ENCODE results near the gene AGRN. TPM values are rescaled to one million over a fixed set of nuclear protein-coding genes. Genes with fewer than 3 reads are reported as not detected.

AGRN gene
- polyA plus RNA-seq, 3 donors = 0.06 to 4.7 (median 0.43) TPM

DNA sequence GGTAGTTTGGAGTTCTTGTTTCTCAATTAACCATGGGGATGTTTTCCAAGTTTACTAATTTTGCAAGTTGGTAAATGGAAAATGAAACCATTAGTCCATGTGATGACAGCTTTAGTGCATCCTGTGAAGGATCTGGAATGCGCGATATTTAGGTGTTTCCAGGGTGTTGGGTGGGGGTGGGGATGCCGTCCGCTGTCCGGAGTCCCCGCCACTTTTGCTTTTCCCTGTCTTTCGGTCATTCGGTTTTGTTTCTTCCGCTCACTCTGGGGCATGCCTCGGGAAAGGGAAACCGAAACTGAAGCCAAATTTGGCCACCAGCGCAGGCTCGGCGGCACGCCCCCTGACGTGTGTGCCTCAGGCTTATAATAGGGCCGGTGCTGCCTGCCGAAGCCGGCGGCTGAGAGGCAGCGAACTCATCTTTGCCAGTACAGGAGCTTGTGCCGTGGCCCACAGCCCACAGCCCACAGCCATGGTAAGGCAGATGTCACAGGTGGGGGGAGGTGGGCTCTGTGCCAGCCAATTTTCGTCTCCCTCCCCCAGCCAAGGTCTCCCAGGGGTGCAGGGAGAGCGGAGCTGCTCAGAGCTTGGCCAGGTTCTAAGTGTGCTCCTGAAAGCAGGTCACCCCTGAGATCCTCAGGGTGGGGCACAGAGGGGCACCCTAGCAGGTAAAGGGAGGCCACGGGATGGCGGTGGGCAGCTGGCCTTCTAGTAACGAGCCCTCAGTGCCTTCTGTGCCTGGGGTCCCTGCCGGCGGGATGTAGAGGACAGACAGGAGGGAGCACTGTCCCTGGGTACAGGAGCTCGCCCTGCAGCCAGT is 6.6 kb upstream of the AGRN start, which contains the start of gene ISG15:
Gene ISG15, plus strand, starts transcription at position 393 of the 817 bp plus-strand sequence. Its CDS starts 77 bp downstream, at position 470.
- no peak for TF ChIP-seq CTCF (IDR thresholded peaks at IDR 0.05)
- peak; percentile 81 to 88 (median 86) for DNase-seq
- H3K9me3 ChIP-seq (replicated peaks in 1 of 2; ENCODE audit: control insufficient read depth in 1 of 2, insufficient read depth in 1 of 2, low read length in 2 of 2) = no peaks in the 10 kb centered on the region
- H3K27ac Mint-ChIP-seq = peak within 1 kb of the TSS; percentile 91 to 97 (median 95)
- peaks cover 22% of the 10 kb centered on the region for H3K4me1 Mint-ChIP-seq
- H3K27ac ChIP-seq (ENCODE audit: low read depth in 1 of 2, low read length in 2 of 2) = peak within 1 kb of the TSS; percentile 66 to 94
- peak within 1 kb of the TSS; percentile 75 for H3K9ac ChIP-seq (ENCODE audit: insufficient read depth, low read length, poor library complexity, severe bottlenecking)
- H3K36me3 Mint-ChIP-seq = no peaks in the 10 kb centered on the region
- H3K27me3 Mint-ChIP-seq (ENCODE audit: low read depth in 3 of 3) = peaks cover 12 to 24% (median 15%) of the 10 kb centered on the region in 3 donors
- H3K9me3 Mint-ChIP-seq = peaks cover 0 to 7% (median 4%) of the 10 kb centered on the region in 7 donors
- peaks cover 16 to 27% of the 10 kb centered on the region in 2 donors for H3K4me1 ChIP-seq (ENCODE audit: control insufficient read depth in 1 of 2, insufficient read depth in 2 of 2, low read length in 2 of 2)
- H3K4me2 ChIP-seq (replicated peaks; ENCODE audit: extremely low read depth, low read length, poor library complexity, severe bottlenecking) = peak within 1 kb of the TSS; percentile 83
- no peaks in the 10 kb centered on the region for H3K36me3 ChIP-seq (replicated peaks in 1 of 2; ENCODE audit: control insufficient read depth in 1 of 2, insufficient read depth in 2 of 2, low read length in 2 of 2)
- H2AFZ ChIP-seq (ENCODE audit: insufficient read depth, low read depth, low read length, poor library complexity, severe bottlenecking) = peak within 1 kb of the TSS; percentile 92
- H3K27me3 ChIP-seq (ENCODE audit: control insufficient read depth in 2 of 2, insufficient read depth in 2 of 2, low read length in 2 of 2) = no peaks in the 10 kb centered on the region
- H3K4me3 ChIP-seq (replicated peaks in 1 of 3; ENCODE audit: low read depth in 2 of 3, low read length in 3 of 3) = peak within 1 kb of the TSS; percentile 60 to 98 (median 93)
- H3K4me3 Mint-ChIP-seq = peak within 1 kb of the TSS; percentile 91 to 96
- 6% methylated on average over 25 of the region's 30 CpGs for WGBS (ENCODE audit: insufficient coverage)
- no peaks in the 10 kb centered on the region for H3K79me2 ChIP-seq (ENCODE audit: insufficient read depth, low read length)
- intact Hi-C loops (cut with micrococcal nuclease) = loop anchor here in 1 of 2 donors (10.0 kb wide), 1 partner anchor 361 kb away; the partner anchor contains the start of gene AURKAIP1
- H4K20me1 ChIP-seq (ENCODE audit: insufficient read depth, low read length) = no peaks in the 10 kb centered on the region

- DNase-seq = no peak
- peak overlapping the region; percentile 91 to 96 for H3K4me3 Mint-ChIP-seq
- H3K4me1 Mint-ChIP-seq = peaks cover 20% of the 10 kb centered on the region
- no peaks in the 10 kb centered on the region for H3K36me3 Mint-ChIP-seq
- H3K9me3 ChIP-seq (replicated peaks in 1 of 2; ENCODE audit: control insufficient read depth in 1 of 2, insufficient read depth in 1 of 2, low read length in 2 of 2) = no peaks in the 10 kb centered on the region
- H3K4me3 ChIP-seq (replicated peaks in 1 of 3; ENCODE audit: low read depth in 2 of 3, low read length in 3 of 3) = peak overlapping the region; percentile 60 to 98 (median 93)
- intact Hi-C loops (cut with micrococcal nuclease) = loop anchor here in 1 of 2 donors (10.0 kb wide), 1 partner anchor 361 kb away; the partner anchor contains the start of gene AURKAIP1
- peak overlapping the region; percentile 83 for H3K4me2 ChIP-seq (replicated peaks; ENCODE audit: extremely low read depth, low read length, poor library complexity, severe bottlenecking)
- H3K79me2 ChIP-seq (ENCODE audit: insufficient read depth, low read length) = no peaks in the 10 kb centered on the region
- peak overlapping the region in 6 of 7 donors; percentile 91 to 97 (median 95) for H3K27ac Mint-ChIP-seq
- peaks cover 7 to 18% (median 13%) of the 10 kb centered on the region in 3 donors for H3K27me3 Mint-ChIP-seq (ENCODE audit: low read depth in 3 of 3)
- no peaks in the 10 kb centered on the region for H4K20me1 ChIP-seq (ENCODE audit: insufficient read depth, low read length)
- peak overlapping the region; percentile 92 for H2AFZ ChIP-seq (ENCODE audit: insufficient read depth, low read depth, low read length, poor library complexity, severe bottlenecking)
- H3K9ac ChIP-seq (ENCODE audit: insufficient read depth, low read length, poor library complexity, severe bottlenecking) = peak overlapping the region; percentile 75
- TF ChIP-seq CTCF (IDR thresholded peaks at IDR 0.05) = no peak
- H3K9me3 Mint-ChIP-seq = peaks cover 0 to 6% (median 2%) of the 10 kb centered on the region in 7 donors
- H3K27ac ChIP-seq (ENCODE audit: low read depth in 1 of 2, low read length in 2 of 2) = peak overlapping the region; percentile 66 to 94
- H3K4me1 ChIP-seq (ENCODE audit: control insufficient read depth in 1 of 2, insufficient read depth in 2 of 2, low read length in 2 of 2) = peaks cover 19 to 31% of the 10 kb centered on the region in 2 donors
- H3K27me3 ChIP-seq (ENCODE audit: control insufficient read depth in 2 of 2, insufficient read depth in 2 of 2, low read length in 2 of 2) = no peaks in the 10 kb centered on the region
- H3K36me3 ChIP-seq (replicated peaks in 1 of 2; ENCODE audit: control insufficient read depth in 1 of 2, insufficient read depth in 2 of 2, low read length in 2 of 2) = no peaks in the 10 kb centered on the region
- WGBS (ENCODE audit: insufficient coverage) = 81% methylated on average over 37 of the region's 41 CpGs
Measured at GRCh38 chr1:1013922-1014648, 5.8 kb upstream of the AGRN start.

Measured in CD14-positive monocyte (primary cell).